Activated T-cell treated with anti-CD3 and anti-CD28 coated beads for 1 hour (primary cell): ENCODE data around the gene ARHGDIA.

Source experiments
- DNase-seq: peaks from one replicate; pipeline ENCODE4 v3.0.0-alpha.2; 2020; ENCODE audit warnings: low read depth

The ARHGDIA gene

GRCh38 chr17:81863833-81864768 lies 7.0 kb downstream of the ARHGDIA start:
- DNase-seq, result no peak

GRCh38 chr17:81863123-81863675 lies 7.9 kb downstream of the ARHGDIA start:
- DNase-seq, result no peak

GRCh38 chr17:81860756-81861568 lies 10.2 kb downstream of the ARHGDIA start:
- peak; percentile 98 for DNase-seq

- DNase-seq, result no peak
These were observed 11.0 kb downstream of the ARHGDIA start, which contains the start of gene P4HB for GRCh38 chr17:81859906-81860755. Gene P4HB (minus strand): TSS chr17:81860535. CDS start chr17:81860471, 64 bp downstream.

- DNase-seq, result no peak
These were observed 11.9 kb downstream of the ARHGDIA start for GRCh38 chr17:81858967-81859905.

GRCh38 chr17:81858170-81858966 lies 12.8 kb downstream of the ARHGDIA start:
- DNase-seq, result no peak

- no peak for DNase-seq
These were observed 16.0 kb downstream of the ARHGDIA start for GRCh38 chr17:81854974-81855774.

- no peak for DNase-seq
These were observed 18.9 kb downstream of the ARHGDIA start for GRCh38 chr17:81852237-81852636.

- no peak for DNase-seq
These were observed 19.7 kb downstream of the ARHGDIA start for GRCh38 chr17:81851423-81851822.

- no peak for DNase-seq
These were observed 21.7 kb downstream of the ARHGDIA start for GRCh38 chr17:81849457-81849856.

- no peak for DNase-seq
These were observed 24.1 kb downstream of the ARHGDIA start for GRCh38 chr17:81846743-81847689.

GRCh38 chr17:81845881-81846742 lies 25.0 kb downstream of the ARHGDIA start:
- DNase-seq, result no peak

GRCh38 chr17:81845361-81845760 lies 25.8 kb downstream of the ARHGDIA start:
- DNase-seq, result no peak

- no peak for DNase-seq
These were observed 26.2 kb downstream of the ARHGDIA start for GRCh38 chr17:81844887-81845286.

- no peak for DNase-seq
These were observed 26.7 kb downstream of the ARHGDIA start for GRCh38 chr17:81844327-81844851.

GRCh38 chr17:81843713-81844326 lies 27.3 kb downstream of the ARHGDIA start:
- DNase-seq, result no peak
